Keratinocyte (primary cell): ENCODE data around the gene PVALB.

Experiments used
- CTCF ChIP-seq, 3 experiments: IDR thresholded peaks in 1 of 3; conservative IDR thresholded peaks in 1 of 3; optimal IDR thresholded peaks in 1 of 3; 2 replicates in 2 of 3; 3 replicates in 1 of 3; pipeline versions ENCODE3 to v1.5.1; 2011; ENCODE audit warnings: low read length in 3 of 3, mild to moderate bottlenecking in 3 of 3, moderate library complexity in 2 of 3, control low read depth in 1 of 3, inconsistent platforms in 1 of 3; ENCODE audit not compliant: insufficient read depth in 2 of 3; ENCODE audit errors: extremely low read depth in 1 of 3
- EZH2 ChIP-seq: IDR thresholded peaks from one replicate; pipeline ENCODE4 v1.6.1; 2012; ENCODE audit warnings: inconsistent platforms, mild to moderate bottlenecking, low read length, moderate library complexity

- no peak for TF ChIP-seq CTCF (optimal IDR thresholded peaks at IDR 0.05 in 1 of 3, IDR thresholded peaks at IDR 0.05 in 1 of 3, conservative IDR thresholded peaks at IDR 0.05 in 1 of 3; ENCODE audit: extremely low read depth in 1 of 3, insufficient read depth in 2 of 3, low read length in 3 of 3)
- no peak for TF ChIP-seq EZH2
Measured at GRCh38 chr22:36860821-36861659, 44.2 kb upstream of the PVALB start, which contains the start of gene NCF4.
